Activated CD4-positive, alpha-beta T cell treated with anti-CD3 and anti-CD28 coated beads for 24 hours (primary cell): ENCODE data around the gene COL11A2.
"Not testable (repeated sequence)": the region's sequence is repeated elsewhere in the genome, so short reads cannot be mapped to it uniquely, and the experiment has no call there.

Experiments used
- DNase-seq, 2 donors: peaks; one replicate each; pipeline ENCODE4 v3.0.0-alpha.2; 2020; ENCODE audit warnings: low read depth in 2 of 2

COL11A2 gene

DNA sequence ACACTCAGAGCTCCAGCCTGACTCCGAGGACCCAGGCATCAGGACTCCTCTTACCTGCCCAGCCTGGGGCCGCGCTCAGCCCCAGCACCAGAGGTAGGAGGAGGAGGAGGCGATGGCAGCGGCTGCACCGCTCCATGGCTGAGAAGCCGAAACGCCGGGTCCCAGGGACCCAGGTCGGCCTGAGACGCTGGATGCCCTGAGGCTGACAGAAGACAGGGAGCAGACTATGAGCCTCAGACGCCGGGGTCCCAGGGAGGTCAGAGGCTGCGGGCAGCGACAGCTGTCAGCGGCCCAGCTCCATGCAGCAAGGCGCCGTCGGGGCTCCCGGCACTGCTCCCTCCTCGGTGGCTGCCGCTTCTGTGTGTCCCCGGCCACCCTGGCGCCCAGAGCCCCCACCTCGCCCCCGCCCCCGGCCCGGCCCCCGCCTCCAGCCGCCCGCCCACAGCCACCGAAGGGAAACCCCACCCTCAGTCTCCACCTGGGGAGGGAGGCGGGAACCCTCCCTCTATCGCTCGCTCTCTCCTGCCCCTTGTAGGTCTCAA, at the start of gene COL11A2:
Gene COL11A2, minus strand, starts transcription at position 363 of the 542 bp plus-strand sequence. Its CDS starts 227 bp downstream, at position 136.
- DNase-seq: no peak

- no peak for DNase-seq
Measured at GRCh38 chr6:33241968-33242367, 49.7 kb upstream of the COL11A2 start.

DNA sequence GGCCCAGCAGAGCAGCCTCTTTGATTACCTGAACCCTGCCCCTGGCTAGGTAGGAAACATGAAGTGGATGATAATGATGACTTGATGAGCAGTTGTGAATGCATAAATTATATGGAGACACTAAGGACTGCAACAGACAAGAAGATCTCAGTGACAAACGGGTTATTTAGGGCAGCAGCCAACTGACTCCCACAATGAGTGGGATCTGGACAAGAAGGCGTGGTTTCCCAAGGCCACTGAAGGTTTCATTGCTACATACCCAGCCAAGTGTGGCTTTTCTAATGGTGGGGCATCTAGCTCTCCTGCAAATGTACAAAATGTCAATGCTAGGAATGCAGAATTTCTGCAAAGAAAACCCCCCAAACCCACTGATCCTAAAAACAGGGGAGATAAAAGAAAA, 45.5 kb upstream of the COL11A2 start:
- DNase-seq: no peak

GRCh38 chr6:33236852-33237251, 44.6 kb upstream of the COL11A2 start:
- DNase-seq: no peak

- no peak for DNase-seq
Measured at GRCh38 chr6:33236328-33236727, 44.1 kb upstream of the COL11A2 start.

DNA sequence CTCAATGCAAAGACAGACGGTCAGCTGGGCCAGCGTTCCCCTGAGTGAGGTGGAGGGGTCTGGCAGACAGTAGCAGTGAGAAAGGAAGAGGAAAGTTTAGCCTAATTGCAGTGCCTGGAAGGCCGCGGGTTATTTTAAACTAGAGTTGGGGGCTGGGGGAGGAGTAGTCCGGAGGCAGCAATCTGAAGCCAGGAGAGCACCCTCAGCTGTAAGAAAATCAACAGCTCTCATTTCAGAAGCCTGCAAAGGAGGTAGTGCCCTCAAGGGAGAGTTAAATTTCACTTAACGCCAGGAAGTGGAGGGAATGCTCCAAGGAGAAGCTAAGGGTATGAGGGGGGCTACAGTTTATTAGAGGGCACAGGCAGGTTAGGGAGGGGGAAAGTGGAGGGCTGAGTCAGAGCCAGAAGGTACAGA, 43.0 kb upstream of the COL11A2 start:
- DNase-seq: no peak

GRCh38 chr6:33226503-33227120, 34.3 kb upstream of the COL11A2 start:
- not testable (repeated sequence) for DNase-seq

- DNase-seq: no peak
Measured at GRCh38 chr6:33217681-33218080, 25.4 kb upstream of the COL11A2 start.

GRCh38 chr6:33217246-33217645, 25.0 kb upstream of the COL11A2 start:
- no peak for DNase-seq

DNA sequence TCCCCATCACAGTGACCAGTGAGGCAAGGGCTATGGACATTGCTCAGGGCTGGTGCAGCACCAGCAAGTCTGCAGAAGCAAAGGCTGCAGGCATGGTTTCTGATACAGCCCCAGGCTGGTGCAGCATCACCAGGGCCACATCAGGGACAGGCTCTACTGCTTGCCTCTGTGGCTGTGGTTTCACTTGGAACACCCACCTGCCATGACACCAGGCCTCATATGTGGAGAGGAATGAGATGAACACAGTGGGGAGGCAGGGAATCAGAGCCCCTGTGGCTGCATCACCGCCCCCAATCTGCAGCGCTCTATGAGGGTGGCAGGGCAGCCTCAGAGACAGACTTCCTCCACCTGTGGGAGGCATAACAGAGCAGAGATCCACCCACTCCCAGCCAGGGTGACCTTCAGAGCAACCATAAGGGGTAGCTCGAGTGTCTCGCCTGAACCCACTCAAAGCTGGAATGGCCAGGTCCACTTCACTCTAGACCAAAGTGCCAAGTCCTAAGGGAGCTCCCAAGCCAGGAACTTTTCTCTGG, 23.9 kb upstream of the COL11A2 start:
- no peak for DNase-seq

GRCh38 chr6:33215271-33216116, 23.2 kb upstream of the COL11A2 start:
- no peak for DNase-seq

GRCh38 chr6:33213989-33214335, 21.7 kb upstream of the COL11A2 start:
- DNase-seq: no peak

- no peak for DNase-seq
Measured at GRCh38 chr6:33213166-33213988, 21.1 kb upstream of the COL11A2 start.

- DNase-seq: no peak
Measured at GRCh38 chr6:33212857-33213165, 20.5 kb upstream of the COL11A2 start.

GRCh38 chr6:33211666-33212422, 19.6 kb upstream of the COL11A2 start:
- DNase-seq: no peak

- DNase-seq: no peak
Measured at GRCh38 chr6:33211136-33211535, 18.9 kb upstream of the COL11A2 start.

DNA sequence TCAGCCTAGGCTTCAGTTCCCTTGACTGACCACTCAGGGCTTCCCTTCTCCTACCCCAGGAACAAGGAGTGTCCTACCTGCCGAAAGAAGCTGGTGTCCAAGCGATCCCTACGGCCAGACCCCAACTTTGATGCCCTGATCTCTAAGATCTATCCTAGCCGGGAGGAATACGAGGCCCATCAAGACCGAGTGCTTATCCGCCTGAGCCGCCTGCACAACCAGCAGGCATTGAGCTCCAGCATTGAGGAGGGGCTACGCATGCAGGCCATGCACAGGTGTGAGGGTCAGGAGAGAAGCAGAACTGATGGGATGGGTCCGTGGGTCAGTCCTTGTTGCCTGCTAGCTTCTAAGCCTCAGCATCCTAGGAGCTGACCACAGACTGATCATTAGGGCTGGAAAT, 17.6 kb upstream of the COL11A2 start:
- no peak for DNase-seq

DNA sequence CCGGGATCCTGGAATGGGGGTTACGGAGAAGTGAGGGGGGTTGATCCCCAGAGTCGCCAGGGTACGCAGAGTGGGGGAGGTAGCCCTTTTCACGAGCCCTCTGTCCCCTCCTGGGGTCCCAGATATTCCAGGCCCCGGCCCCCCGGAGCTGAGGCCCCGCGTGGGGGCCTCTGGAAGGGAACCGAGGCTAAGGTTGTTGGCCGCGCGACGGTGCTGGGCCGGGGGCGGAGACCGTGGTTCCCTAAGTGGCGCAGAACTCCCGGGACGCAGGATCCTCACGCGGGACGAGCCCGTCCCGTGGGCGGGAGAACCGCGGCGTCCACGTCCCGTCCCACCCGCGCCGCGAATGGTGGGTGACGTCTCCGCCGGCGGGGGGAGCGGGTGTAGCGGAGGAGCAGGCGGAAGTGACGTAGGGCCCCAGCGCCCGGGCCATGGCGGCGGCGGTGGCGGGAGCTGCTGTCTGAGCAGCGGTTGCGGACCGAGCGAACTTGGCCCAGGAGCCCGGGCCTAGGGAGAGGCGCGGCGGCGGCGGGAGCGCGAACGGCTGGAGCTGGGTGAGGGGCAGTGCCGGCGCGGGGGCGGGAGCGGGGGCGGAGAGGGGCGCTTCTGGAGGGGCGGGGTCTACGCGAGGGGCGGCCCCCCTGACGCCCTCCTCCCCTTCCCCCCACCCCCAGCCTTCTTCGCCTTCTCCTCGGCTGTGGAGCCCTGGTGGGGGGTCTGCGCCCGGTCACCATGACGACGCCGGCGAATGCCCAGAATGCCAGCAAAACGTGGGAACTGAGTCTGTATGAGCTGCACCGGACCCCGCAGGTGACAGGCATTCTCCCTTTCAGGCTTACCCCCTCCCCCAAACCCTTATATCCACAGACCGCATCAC, 16.1 kb upstream of the COL11A2 start, which contains the start of gene RING1:
Gene RING1, plus strand, starts transcription at position 410 of the 877 bp plus-strand sequence. Its CDS starts 323 bp downstream, at position 733.
- DNase-seq: peak; percentile 77 to 78

GRCh38 chr6:33207552-33208090, 15.4 kb upstream of the COL11A2 start:
- DNase-seq: no peak
